C4-2B (cell line): Measurements from ENCODE around the gene C18orf32.
"Not testable (repeated sequence)": the region's sequence is repeated elsewhere in the genome, so short reads cannot be mapped to it uniquely, and the experiment has no call there.

ENCODE experiments used
- H3K27ac ChIP-seq: fragments of 450-650 bp; 2 replicates; pipeline ENCODE4 v1.5.1; 2017
- ZFX ChIP-seq: fragments of 450-650 bp; IDR thresholded peaks from 2 replicates; pipeline ENCODE4 v1.6.1; 2017
- TF ChIP-seq, protein P1 (sequence below): fragments of 450-650 bp; conservative IDR thresholded peaks from 2 replicates; pipeline ENCODE4 v1.5.1; 2017; ENCODE audit warnings: mild to moderate bottlenecking

Gene C18orf32

DNA sequence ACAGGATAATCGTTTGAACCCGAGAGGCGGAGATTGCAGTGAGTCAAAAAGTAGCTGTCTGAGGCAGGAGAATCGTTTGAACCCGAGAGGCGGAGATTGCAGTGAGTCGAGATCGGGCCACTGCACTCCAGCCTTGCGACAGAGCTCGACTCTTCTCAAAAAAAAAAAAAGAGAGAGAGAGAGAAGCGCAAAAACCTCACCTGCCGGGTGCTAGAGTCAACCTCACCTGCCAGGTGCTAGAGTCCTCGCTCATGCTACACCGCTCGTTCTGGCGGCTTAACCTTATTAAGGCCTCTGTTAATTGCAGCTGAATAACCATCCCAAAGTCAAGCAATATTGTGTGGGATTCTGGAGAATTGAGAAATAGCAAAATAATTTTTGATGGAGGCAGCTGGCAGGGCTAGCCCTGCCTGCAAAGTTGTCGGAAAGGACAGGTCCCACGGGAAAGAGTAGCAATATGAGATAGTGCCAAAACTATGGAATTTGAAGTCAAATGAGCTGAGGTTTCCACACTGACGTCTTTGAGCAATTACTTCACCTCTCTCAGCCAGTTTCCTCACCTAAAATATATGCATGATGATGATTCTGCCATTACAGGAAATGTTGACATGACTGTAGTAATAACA is 25.9 kb downstream of the C18orf32 start:
- TF ChIP-seq, protein P1, sequence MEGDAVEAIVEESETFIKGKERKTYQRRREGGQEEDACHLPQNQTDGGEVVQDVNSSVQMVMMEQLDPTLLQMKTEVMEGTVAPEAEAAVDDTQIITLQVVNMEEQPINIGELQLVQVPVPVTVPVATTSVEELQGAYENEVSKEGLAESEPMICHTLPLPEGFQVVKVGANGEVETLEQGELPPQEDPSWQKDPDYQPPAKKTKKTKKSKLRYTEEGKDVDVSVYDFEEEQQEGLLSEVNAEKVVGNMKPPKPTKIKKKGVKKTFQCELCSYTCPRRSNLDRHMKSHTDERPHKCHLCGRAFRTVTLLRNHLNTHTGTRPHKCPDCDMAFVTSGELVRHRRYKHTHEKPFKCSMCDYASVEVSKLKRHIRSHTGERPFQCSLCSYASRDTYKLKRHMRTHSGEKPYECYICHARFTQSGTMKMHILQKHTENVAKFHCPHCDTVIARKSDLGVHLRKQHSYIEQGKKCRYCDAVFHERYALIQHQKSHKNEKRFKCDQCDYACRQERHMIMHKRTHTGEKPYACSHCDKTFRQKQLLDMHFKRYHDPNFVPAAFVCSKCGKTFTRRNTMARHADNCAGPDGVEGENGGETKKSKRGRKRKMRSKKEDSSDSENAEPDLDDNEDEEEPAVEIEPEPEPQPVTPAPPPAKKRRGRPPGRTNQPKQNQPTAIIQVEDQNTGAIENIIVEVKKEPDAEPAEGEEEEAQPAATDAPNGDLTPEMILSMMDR = no peak
- no peak for TF ChIP-seq ZFX
- H3K27ac ChIP-seq = peak overlapping the region; percentile 79

DNA sequence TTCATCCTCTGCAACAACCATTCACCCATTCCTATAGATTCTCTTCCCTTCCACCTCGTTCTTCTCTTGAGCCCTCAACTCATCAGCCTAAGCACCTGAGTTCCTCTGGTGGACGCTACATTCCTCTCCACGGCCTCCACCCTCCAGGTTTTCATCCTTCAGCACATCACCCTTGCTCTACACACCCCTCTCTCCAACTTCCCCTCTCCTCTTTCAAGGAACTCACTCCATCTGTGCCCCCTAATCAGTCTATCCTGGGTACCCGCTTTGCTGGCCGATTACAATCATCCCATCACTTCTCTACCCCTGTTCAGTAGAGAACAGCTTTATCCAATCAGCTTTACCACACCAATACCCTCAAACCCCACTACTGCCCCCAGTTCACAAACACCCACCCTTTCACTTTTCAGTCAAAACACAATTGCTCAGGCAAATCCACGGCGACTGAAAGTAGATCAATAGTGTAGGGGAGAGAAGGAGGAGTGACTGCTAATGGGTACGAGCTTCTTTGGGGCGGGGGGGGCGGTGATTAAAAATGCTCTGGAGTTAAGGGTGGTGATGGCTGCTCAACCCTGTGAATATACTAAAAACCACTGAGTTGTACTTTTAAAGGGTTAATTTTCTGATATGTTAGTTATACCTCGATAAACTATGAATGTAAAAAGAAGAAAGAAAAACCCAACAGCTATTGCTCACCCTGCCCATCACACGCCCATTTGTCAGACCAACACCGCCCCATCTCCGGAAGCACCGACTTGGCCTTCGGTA is 27.4 kb downstream of the C18orf32 start:
- no peak for TF ChIP-seq ZFX
- TF ChIP-seq, protein P1 = no peak
- peak overlapping the region; percentile 79 for H3K27ac ChIP-seq

DNA sequence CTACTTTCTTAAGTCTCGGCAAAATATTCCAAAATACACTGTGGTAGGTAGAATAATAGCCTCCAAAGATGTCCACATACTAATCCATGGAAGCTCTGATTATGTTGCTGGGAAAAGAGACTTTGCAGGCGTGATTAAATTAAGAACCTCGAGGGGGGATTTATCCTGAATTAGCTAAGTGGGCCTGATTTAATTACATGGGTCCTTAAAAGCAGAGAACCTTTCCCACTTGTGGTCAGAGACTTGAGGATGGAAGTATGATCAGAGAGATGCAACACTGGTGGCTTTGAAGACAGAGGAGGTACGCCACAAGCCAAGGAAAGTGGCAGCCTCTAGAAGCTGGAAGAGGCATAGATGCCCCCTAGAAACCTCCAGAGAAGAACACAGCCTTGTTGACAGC is 29.4 kb downstream of the C18orf32 start:
- no peak for TF ChIP-seq ZFX
- TF ChIP-seq, protein P1 = no peak

GRCh38 chr18:49456794-49457193 is 30.2 kb downstream of the C18orf32 start:
- no peak overlapping the region for H3K27ac ChIP-seq
- TF ChIP-seq, protein P1 = no peak
- TF ChIP-seq ZFX = no peak

More for the DNA sequence above, 29.4 kb downstream of the C18orf32 start:
- no peak overlapping the region for H3K27ac ChIP-seq

GRCh38 chr18:49452534-49452933 is 34.5 kb downstream of the C18orf32 start:
- not testable (repeated sequence) for H3K27ac ChIP-seq

DNA sequence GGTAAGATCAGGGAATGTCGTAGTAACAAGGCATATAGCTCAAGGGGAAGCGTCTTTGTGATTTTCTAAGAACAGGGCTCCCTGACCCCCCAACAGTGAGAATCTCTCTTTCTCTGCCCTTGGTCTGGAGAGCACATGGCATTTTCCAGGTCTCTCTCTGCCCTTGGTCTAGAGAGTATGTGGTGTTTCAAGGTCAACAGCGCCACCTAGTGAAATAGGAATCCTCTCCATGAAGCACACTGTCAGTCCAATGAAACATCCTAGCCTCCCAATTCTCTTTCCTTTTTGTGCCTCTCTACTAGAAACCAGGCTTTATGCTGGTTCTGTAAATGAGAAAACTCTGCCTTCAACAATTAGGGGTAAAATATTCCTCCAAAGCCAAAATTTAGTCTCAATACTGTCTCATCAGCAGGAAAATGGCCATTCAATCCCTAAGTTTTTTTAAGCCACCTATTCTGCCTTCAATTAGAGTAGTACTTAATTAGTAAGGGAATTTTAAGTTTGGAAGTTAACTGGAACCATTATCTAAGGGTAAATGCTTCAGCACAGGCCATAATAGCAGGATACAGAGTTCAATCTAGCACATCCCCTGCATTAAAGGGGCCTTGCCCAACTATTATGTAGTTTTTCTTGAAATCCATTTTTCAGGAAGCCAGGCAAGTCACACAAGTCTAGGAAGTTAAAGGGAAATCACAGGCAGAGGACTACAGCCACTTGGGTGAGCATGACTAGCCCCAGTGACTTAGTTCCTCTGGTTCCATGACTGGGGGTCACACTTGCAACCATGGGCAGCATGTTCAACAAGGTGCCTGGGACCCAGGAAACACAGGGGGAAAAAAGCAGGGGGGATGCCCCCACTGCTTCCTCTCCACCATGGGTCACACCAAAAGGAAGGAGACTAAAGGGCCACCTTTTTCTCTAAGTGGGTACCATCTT is 39.0 kb downstream of the C18orf32 start:
- peak overlapping the region; percentile 56 for H3K27ac ChIP-seq
- TF ChIP-seq ZFX = no peak
- TF ChIP-seq, protein P1 = peak; percentile 74

GRCh38 chr18:49446481-49446880 is 40.6 kb downstream of the C18orf32 start:
- TF ChIP-seq ZFX = no peak
- TF ChIP-seq, protein P1 = no peak
- peak overlapping the region; percentile 56 for H3K27ac ChIP-seq
